GM19452 (cell line): Measurements from ENCODE around the gene APH1B.

ENCODE experiments used
- ATAC-seq: cut with Tn5 transposase; IDR thresholded peaks from one replicate; pipeline ENCODE4 v1.9.1; 2021; ENCODE audit not compliant: unreplicated experiment

The APH1B gene

DNA sequence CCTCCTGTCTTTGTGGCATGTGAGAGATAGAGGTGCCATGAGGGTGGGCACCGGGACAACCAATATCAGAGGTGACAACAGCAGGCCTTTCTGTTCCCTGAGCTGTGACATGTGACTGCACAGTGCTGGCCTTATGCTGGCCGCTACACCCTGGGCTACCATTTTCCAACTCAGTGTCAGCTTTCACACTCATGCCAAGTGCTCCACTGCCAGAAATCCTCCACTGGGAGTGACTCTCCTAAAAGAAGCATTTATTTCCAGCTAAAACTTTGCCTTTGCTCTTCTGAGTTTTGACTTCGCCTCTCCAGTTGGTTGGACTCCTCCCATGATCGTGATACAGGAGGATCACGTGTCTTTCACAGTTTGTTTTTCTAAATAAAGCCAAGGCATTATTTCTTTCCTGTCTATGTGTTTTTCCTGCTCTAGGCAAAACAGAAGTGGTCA lies 72.8 kb downstream of the APH1B start:
- no peak for ATAC-seq

DNA sequence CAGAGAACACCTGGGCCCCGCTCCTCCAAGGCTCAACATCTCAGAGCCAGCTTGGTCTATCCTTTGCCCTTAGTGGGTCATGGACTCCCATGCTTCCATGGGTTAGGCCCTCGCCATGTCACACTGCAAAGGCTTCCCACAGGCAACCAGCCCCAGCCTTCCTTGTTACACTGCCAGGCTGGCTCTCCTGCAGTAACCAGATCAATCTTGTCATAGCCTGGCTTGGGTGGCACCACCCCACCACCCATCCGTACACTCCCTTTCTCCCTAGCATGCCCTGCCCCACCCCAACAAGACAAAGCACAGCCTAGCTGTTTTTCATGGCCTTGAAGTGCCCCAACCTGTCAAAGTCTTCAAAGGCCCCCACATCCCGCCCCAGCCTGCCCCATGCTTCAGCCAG lies 73.8 kb downstream of the APH1B start:
- ATAC-seq: no peak

DNA sequence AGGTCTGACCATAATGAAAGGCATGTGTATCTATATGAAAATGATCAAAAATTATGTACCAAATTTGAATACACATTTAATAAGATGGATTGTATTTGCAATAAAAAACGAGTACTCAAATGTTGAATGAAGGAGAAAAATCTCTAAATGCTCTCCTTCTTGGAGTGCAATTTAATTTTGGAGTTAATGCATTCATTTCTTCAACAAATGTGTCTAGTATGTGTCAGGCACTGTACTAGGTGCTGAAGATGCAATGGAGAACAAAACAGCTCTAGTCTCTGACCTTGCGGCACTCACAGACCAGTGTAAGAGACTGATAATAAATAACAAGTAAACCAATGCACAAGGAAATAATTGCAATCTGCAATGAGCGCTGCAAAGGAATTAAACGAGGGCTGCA lies 75.4 kb downstream of the APH1B start:
- no peak for ATAC-seq

DNA sequence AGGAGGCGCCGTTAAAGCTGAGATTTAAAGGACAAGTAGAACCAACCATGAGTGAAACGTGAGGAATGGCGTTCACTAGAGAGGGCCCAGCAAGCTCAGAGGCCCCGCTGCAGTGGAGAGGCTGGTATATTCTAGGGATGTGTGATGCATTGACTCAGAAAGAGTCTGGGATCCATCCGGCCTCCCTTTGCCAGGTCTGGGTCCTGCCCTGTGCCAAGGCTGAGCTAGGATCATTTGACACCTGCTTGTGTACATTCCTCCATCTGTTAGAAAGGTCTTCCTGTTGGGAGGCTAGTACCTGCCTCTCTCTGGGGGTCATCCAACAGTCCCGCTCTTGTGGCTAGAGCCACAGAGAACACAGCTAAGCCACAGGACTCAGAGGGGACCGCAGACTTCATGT lies 75.9 kb downstream of the APH1B start:
- ATAC-seq: no peak

DNA sequence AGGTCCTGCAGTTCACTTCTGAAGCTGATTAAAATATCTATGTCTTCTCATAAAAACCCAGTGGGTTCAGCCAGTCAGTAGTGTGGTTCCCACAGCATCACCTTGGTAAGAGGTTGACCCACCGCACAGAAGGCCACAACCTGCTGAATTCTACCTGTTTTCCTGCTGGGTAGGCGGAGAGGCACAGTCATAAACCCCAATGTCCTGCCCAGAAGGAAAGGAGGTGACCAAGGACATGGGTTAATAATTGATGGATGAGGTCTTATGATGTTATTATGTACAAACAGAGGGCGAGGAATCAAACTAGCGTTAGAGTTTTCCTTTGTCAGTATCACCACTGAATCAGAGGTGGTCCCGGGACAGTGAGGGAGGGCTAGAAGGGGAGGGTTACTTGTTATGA lies 76.5 kb downstream of the APH1B start:
- ATAC-seq: no peak

DNA sequence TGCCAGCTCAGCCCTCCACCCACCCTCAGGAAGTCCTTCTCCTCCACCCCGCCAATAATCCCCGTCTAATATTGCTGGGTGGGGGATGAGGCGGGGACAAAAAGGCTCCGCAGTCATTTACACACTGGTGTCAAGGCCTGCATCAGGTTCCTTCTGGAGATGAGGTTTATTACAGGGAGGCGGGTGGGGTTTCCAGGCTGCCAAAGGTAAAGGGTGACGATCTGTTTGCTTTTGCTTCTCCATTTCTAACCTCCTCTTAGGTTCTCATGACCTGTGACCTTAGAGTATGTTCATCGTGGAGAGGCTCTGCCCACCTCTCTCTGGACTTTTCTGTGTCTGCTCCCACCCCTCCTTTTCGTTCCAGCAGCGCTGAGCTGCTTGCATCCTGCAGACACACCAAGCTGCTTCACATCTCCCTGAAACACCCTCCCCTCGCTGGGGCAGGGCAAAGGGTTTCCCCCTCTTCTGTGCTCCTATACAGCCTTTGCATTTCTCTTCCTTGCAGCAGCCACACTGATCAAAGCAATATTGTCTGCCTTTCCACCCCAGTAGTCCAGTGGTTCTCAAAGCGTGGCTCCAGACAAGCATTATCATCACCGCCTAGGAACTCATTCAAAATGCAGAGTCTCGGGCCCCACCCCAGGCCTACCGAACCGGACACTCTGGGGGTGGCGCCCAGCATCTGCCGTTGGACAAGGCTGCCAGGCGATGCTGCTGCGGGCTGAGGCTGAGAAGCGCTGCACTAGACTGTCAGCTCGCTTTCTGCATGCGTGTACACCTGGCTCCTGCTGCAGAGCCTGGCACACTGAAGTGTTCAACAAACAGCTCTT lies 77.6 kb downstream of the APH1B start:
- ATAC-seq: no peak

DNA sequence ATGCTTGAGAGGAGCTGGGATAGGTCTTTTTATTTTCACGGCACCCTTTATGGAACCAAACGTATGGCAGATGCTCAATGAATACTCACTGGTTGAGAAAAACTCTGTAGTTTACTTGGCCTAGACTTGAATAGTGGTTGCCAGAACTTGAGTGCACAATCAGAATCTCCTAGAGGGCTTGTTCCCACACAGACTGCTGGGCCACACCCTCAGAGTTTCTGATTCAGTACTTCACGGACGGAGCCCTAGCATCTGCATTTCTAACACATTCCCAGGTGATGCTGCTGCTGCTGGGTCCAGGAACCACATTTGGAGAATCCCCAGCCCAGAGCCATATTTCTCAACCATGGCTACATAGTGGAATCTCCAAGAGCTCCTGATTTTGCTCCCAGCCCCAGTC lies 79.7 kb downstream of the APH1B start:
- ATAC-seq: no peak

DNA sequence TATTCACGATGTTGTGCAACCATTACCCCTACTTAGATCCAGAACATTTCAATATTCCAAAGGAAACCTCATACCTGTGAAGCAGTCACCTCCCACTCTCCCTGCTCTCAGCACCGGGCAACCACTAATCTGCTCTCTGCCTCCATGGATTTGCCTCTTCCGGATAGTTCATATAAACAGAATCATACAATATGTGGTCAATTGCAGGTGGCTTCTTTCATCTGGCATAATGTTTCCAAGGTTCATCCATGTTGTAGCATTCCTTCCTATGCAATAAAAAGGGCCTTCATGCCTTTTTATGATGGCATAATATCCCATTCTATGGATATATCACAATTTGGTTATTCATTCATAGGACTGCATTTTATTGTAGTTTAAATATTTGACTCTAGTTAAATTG lies 80.3 kb downstream of the APH1B start:
- no peak for ATAC-seq

DNA sequence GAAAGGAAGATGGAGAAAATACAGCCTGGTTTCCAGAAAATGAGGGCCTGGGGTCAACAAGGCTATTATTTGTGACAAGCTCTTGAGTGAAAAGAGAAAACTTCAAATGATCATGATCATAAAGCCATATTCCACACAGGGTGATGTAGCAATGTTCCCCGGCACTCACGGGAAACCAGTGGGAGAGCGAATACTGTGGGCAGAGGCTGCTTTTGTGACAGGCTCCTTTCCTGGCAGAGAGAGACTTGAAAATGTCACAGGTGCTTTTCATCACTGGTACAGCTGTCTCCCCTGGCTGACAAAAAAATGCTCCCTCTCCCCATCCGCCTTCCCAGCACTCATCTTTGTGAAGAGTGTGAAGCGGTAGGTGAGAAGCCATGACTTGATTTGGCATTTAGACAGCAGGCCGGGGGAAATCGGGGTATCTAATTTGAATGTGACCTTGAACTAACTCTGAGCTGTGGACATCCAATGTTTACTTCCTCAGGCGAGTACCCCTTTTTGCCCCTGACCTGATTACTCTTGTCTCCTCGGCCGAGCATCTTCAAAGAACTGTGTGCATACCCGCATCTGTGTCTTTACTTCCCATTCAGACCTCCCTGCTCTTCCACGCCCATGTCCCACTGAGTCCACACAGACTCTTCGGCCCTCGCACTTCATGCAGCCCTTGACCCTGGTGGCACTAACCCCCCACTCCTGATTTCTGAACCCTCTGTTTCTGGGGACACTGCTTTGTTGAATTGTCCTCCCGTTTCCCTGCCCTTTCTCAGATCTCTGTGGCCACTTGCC lies 81.0 kb downstream of the APH1B start:
- ATAC-seq: no peak
